UCSD-AML1 (cell line): Measurements from ENCODE around the gene ZXDB.
A peak's percentile ranks its signal among the peaks of the same experiment; 100 is the strongest.
"Not testable (repeated sequence)": the region's sequence is repeated elsewhere in the genome, so short reads cannot be mapped to it uniquely, and the experiment has no call there.

Source experiments
- DNase-seq: peaks from one replicate; lab custom pipeline; 2025; ENCODE audit not compliant: unreplicated experiment; lab: John Stamatoyannopoulos, UW

Gene ZXDB

DNA sequence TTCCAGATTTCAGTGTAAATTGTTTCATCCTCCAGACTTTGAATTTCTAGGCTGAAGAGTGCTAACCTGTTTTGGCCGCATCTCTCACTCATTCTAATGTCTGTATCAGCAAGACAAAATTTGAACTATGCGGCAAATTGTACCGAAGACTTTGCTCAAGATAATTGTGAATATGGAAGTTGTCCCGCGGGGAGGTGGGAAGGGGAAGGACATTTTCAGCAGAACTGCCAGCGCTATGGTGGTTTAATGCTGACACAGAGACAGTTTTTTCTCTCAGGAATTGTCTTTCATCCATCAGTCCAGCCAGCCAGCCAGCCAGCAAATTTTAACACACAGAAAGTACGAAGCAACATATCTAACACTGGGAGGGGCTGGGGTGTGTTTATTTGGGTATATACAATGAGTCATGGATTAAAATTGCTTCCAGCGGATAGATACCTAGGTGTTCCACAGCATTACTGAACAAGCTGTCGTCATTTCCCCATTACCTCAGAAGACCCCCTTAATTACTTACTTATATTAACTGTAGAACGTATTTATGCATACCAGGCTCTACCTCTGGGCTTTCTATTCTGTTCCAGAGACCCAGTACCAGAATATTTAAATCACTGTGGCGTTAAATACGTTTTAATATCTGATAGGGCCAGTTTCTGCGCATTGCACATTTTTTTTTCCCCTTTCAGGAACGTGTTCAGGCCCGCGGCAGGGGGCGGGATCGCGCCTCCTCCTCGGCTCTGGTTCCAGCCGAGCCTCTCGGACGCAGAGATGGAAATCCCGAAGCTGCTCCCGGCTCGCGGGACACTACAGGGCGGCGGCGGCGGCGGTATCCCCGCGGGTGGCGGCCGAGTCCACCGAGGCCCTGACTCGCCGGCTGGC, at the start of gene ZXDB:
Gene ZXDB (plus strand): TSS at position 728 of the 876 bp plus-strand sequence. CDS start 38 bp downstream, at position 766.
- not testable (repeated sequence) for DNase-seq

DNA sequence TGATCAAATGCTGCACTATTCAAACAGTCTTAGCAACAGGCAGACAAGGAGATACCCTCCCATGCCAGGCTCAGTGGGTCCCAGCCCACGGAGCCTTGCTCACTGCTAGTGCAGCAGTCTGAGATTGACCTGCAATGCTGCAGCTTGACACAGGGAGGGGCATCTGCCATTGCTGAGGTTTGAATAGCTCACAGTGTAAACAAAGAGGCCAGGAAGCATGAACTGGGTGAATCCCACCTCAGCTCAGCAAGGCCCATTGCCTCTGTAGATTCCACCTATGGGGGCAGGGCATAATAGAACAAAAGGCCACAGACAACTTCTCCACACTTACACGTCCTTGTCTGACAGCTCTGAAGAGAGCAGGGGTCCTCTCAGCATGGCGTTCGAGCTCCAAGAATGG, 26.6 kb upstream of the ZXDB start:
- DNase-seq: no peak

DNA sequence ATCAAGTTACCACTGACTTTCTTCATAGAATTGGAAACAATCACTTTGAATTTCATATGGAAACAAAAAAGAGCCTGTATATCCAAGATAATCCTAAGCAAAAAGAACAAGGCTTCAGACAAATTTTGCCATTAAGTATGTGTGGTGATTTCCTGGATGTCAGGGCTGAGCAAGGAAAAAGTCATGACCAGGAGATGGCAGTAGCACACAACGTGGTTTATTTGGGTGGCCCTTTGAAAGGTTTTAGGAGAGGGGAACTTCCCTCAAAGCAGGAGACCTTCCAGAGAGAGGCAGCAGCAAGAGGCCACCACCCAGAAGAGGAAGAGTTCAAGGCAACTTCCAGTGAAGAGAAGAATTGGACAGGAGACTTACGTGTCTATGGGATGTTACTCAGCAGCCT, 18.1 kb upstream of the ZXDB start:
- peak; percentile 18 for DNase-seq

DNA sequence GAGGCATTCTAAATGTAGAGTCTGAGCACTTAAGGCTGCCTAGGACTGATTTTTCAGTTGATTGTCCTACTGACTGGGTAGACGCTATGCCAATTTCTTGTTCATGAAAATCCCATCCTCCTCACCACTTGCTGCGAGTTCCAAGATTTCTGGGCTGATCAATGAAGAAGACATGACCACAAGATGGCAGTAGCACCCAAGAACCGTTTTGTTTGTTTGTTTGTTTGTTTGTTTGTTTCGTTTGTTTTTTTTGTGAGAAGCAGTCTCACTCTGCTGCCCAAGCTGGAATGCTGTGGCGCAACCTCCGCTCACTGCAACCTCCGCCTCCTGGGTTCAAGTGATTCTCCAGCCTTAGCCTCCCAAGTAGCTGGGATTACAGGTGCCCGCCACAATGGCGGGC, 8.9 kb upstream of the ZXDB start:
- not testable (repeated sequence) for DNase-seq

DNA sequence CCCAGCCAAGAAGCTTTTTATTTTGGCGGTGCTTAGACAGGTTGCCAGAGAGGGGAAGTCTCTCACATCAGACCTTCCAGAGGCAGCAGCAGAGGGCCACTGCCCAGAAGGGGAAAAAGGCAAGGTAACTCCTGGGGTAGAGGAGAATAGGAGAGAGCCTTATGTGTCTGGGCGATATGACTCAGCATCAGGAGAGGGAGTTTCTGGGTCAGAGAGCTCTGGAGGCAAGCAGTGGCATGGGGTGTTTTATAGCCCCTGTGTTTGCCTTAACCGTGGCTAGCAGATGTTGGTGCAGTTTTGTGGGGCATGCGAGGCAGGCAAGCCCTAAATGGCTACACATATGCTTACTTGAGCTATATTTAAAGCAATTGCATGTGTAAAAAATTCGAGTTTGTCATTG, 8.3 kb upstream of the ZXDB start:
- no peak for DNase-seq

DNA sequence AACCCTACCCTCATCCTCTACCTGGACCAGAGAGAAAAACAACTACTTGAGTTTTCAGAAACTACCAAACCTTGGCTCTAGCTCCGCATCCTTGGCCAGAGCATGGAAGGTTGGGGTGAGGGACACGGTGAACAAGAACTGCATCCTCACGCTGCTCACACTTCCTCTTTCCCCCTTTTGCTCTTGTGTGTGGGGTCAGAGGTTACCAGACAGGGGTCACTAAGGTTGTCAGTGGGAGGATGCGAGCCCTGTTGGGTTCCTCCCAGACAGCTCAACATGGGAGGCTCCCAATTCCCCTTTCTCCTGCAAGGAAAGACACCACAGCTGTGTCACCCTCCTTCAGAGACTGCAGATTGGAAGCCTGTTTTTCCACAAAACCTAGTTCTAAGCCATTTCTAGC, 5.5 kb upstream of the ZXDB start:
- no peak for DNase-seq

DNA sequence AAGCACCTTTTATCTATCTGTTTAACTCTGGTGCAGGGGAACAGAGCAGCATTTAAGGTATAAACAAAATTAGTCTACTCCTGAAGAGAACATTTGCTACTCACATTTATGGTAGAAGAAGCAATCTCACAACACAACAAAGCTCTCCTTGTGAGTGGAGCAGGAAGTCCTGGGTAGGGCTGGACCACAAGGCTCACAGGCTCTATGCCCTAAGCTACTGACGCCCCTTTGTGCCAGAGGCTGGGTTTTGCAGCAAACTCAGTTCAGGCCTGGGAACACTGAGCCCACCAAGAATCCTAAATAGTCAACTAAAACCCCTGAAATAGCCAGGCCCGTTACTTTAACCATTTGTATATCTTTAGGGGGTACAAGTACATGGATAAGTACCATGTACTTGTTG, 4.7 kb upstream of the ZXDB start:
- DNase-seq: no peak

DNA sequence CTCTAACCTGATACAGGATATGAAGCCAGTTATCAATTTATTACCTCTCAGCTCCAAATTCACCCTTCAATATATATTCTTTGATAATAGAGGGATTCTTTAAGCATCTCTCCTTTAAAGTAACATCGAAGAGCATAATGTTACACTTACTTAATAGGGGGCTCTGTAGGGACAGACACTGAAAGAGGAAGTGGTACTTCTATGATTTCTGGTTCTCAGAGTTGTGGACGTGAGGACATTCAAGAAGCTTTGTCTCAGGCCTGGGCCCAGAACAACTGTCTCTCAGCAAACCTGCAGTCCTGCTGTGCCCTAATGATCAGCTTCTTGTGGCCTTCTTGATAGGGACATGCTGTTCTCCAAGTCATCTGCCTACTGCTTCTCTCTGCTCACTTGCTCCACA, 4.2 kb upstream of the ZXDB start:
- no peak for DNase-seq

DNA sequence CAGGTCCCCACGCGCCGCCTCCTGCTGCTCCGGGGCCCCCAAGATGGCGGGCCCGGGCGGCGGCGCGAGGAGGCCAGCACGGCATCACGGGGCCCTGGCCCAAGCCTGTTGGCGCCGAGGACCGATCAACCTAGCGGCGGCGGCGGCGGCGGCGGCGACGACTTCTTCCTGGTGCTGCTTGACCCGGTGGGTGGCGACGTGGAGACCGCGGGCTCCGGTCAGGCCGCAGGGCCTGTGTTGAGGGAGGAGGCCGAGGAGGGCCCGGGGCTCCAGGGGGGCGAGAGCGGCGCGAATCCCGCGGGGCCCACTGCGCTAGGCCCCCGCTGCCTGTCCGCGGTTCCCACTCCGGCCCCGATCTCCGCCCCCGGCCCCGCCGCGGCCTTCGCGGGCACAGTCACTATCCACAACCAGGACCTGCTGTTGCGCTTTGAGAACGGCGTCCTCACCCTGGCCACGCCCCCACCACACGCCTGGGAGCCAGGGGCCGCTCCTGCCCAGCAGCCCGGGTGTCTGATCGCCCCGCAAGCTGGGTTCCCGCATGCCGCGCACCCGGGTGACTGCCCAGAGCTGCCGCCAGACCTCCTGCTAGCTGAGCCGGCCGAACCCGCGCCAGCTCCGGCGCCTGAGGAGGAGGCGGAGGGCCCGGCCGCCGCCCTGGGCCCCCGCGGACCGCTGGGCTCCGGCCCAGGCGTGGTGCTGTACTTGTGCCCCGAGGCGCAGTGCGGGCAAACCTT, 516 bp downstream of the ZXDB start:
- DNase-seq: peak; percentile 45

DNA sequence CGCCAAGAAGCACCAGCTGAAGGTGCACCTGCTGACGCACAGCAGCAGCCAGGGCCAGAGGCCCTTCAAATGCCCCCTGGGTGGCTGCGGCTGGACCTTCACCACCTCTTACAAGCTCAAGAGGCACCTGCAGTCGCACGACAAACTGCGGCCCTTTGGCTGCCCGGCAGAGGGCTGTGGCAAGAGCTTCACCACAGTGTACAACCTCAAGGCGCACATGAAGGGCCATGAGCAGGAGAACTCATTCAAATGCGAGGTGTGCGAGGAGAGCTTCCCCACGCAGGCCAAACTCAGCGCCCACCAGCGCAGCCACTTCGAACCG, 1.0 kb downstream of the ZXDB start:
- peak; percentile 36 for DNase-seq

DNA sequence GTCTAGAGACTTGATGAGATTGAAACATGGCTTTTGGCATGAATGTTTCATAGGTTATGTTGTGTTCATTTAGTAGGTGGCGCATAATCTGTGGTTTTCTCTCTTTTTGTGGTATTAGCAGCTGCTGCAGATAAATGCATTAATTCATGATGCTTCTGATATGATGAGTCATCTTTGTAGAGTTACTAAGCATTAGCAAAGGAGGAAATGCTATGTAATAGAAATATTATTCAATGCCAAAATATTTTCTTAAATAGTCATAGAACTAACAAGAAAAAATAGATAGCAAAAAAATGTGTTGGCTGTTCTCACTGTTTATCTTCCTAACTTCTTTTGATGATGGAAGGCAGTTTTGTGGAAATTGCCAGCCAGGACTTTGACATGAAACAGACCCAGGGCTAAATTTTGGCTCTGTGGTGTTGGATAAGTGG, 3.6 kb downstream of the ZXDB start:
- DNase-seq: no peak

DNA sequence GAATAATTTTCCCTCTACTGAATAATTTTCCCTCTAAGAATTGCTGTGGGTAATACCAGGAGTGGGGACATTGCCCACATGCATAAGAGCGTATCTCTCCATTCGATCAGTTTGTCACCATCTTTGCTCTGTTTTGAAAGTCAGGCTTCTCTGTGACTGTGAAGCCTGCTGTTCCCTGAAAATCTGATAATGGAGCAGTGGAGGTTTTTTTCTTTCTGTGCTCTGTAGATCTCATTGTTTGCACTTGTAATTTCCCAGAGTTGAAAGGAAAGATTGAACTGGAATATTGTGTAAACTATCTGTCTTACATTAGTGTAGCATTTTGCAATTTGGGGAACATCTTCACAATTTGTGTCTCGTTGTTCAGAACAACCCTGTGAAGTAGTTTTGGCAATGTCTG, 4.3 kb downstream of the ZXDB start:
- DNase-seq: no peak

DNA sequence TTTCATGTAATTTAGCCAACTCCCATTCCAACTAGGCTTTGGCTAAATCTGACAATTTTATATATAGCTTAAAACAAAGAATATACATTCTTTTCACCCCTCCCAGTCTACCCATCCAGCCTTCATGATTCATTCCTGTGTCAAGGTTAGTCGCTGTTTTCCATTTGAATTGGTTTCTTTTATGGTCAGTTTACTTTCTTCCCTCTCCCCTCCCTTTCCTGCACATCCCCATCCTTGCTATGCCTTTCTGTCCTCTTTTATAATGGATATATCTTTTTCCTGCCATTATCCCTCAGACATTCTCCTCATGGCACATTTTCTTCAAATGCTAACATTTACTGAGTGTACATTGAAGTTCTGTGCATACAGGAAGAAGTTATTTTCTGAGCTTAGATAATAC, 4.7 kb downstream of the ZXDB start:
- DNase-seq: no peak

DNA sequence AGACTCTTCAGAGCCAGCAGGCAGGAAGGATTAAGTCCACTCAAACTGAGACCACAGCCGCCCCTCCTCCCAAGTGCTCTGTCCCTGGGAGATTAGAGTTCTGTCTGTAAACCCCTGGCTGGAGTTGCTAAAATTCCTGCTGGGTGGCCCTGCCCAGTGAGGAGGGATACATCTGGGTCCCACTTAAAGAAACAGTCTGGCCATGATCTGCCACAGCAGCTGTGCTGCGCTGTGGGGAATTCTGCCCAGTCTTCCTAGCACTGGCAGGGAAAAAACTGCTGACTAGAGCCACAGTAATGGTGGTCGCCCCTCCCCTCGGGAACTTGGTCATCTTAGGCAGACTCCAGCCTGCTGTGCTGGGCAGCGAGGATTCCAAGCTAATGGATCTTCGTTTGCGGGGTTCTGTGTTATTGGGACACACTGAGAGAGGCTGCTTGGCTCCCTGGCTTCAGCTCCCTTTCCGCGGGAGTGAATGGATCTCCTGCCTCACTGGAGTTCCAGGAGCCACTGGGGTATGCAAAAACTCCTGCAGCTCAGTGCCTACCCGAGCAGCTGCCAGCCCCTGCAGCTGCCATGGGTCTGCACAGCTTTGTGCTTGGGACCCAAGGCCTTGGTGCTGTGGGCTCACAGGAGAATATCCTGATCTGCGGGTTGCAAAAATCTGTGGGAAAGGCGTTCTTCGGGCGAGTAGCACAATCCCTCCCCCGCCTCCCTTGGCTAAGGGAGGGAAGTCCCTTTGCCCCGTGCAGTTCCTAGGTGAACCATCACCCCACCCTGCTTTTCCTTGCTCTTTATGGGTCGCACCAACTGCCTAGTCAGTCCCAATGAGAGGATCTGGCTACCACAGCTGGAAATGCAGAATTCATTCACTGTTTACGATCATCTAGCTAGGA, 15.7 kb downstream of the ZXDB start:
- DNase-seq: no peak

DNA sequence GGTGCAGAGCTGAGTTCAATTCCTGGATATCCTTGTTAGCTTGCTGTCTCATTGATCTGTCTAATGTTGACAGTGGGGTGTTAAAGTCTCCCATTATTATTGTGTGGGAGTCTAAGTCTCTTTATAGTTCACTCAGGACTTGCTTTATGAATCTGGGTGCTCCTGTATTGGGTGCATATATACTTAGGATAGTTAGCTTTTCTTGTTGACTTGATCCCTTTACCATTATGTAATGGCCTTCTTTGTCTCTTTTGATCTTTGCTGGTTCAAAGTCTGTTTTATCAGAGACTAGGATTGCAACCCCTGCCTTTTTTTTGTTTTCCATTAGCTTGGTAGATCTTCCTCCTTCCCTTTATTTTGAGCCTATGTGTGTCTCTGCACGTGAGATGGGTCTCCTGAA, 21.5 kb downstream of the ZXDB start:
- DNase-seq: not testable (repeated sequence)

DNA sequence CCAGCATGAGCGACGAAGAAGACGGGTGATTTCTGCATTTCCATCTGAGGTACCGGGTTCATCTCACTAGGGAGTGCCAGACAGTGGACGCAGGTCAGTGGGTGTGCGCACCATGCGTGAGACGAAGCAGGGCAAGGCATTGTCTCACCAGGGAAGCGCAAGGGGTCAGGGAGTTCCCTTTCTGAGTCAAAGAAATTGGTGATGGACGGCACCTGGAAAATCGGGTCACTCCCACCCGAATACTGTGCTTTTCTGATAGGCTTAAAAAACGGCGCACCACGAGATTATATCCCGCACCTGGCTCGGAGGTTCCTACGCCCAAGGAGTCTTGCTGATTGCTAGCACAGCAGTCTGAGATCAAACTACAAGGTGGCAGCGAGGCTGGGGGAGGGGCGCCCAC, 37.6 kb downstream of the ZXDB start:
- not testable (repeated sequence) for DNase-seq

DNA sequence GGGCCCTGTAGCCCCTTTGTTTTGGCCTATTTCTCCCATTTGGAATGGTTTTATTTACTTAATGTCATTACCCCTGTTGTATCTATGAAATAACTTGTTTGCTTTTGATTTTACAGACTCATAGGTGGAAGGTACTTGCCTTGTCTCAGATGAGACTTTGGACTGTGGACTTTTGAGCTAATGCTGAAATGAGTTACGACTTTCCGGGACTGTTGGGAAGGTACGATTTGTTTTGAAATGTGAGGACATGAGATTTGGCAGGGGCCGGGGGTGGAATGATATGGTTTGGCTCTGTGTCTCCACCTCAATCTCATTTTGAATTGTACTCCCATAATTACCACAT, 48.8 kb downstream of the ZXDB start:
- DNase-seq: no peak

DNA sequence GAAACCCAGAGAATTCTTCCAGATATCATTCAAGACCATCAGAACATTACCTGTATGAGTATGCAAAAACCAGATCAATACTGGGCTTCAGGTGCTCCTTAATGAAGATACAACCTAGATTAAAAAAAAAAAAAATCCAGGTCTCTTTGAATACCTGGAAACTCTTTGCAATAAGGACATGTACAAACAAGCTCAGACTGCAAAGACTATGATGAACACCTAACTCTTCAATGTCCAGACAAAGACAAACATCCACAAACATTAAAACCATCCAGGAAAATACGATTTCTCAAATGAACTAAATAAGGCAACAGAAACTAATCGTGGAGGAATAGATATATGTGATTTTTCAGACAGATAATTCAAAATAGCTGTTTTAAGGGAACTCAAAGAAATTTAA, 49.5 kb downstream of the ZXDB start:
- DNase-seq: no peak

DNA sequence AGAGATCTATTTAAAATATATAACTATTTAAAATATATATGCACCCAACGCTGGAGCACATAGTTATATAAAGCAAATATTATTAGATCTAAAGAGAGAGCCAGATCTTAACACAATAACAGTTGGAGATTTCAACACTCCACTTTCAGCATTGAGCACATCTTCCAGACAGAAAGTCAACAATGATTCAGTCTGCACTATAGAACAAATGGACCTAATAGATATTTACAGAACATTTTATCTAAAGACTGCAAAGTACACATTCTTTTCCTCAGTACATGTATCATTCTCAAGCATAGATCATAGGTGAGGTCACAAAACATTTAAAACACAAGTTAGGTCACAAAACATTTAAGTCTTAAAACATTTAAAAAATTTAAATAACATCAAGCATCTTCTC, 51.9 kb downstream of the ZXDB start:
- no peak for DNase-seq

DNA sequence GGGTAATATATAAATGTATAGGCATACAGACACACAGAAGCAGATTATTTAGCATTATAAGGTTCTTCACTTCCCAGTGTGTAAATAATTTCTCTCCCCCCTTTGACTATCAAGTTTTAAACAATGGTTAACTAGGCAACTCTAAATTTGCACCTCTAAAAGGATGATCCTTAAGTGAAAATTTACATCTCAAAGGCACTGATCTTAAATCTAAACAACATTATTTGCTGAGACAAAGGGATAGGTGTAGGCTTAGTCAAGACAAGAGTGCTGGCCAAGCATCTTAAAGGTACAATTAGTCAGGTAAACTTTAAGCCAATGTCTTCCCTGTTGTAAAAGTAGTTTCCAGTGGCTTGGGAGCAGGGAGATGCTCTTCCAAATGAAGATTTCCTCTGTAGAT, 55.2 kb downstream of the ZXDB start:
- no peak for DNase-seq
